DND-41 (cell line): Measurements from ENCODE around the gene SMTN.

ENCODE experiments used
- CTCF ChIP-seq: IDR thresholded peaks from 2 replicates; pipeline ENCODE4 v1.5.1; 2012; ENCODE audit warnings: borderline replicate concordance, low read length, moderate library complexity, mild to moderate bottlenecking; ENCODE audit not compliant: poor library complexity, severe bottlenecking; ENCODE audit errors: extremely low read depth
- EZH2 ChIP-seq: IDR thresholded peaks from 3 replicates; pipeline ENCODE4 v1.6.1; 2012; ENCODE audit warnings: borderline replicate concordance, low read depth, mild to moderate bottlenecking, moderate library complexity, low read length, inconsistent platforms; ENCODE audit not compliant: severe bottlenecking

GRCh38 chr22:31134688-31135087 lies 53.6 kb downstream of the SMTN start:
- TF ChIP-seq CTCF (no peak), EZH2 (no peak)
